GM19397 (cell line): ENCODE data around the gene CTDSPL.
"Not testable (repeated sequence)": the region's sequence is repeated elsewhere in the genome, so short reads cannot be mapped to it uniquely, and the experiment has no call there.

Source experiments
- ATAC-seq: cut with Tn5 transposase; IDR thresholded peaks from one replicate; pipeline ENCODE4 v1.9.1; 2021; ENCODE audit warnings: mild to moderate bottlenecking, moderate library complexity; ENCODE audit not compliant: unreplicated experiment

The CTDSPL gene

GRCh38 chr3:37985637-37986320 lies 124.1 kb downstream of the CTDSPL start:
- no peak for ATAC-seq

- no peak for ATAC-seq
These were observed 125.0 kb downstream of the CTDSPL start for GRCh38 chr3:37986479-37987314.

- ATAC-seq = no peak
These were observed 125.6 kb downstream of the CTDSPL start for GRCh38 chr3:37987315-37987697.

- ATAC-seq = no peak
These were observed 126.1 kb downstream of the CTDSPL start for GRCh38 chr3:37987751-37988179.

GRCh38 chr3:37988376-37988775 lies 126.7 kb downstream of the CTDSPL start:
- not testable (repeated sequence) for ATAC-seq

GRCh38 chr3:37988931-37989525 lies 127.3 kb downstream of the CTDSPL start:
- ATAC-seq = no peak

- ATAC-seq = no peak
These were observed 128.3 kb downstream of the CTDSPL start for GRCh38 chr3:37989821-37990480.

GRCh38 chr3:37990527-37990926 lies 128.8 kb downstream of the CTDSPL start, which contains the start of gene VILL:
Gene VILL (plus strand): TSS chr3:37990786. CDS start chr3:37993673, 2,887 bp downstream.
- ATAC-seq = no peak

- no peak for ATAC-seq
These were observed 129.4 kb downstream of the CTDSPL start for GRCh38 chr3:37991109-37991508.

GRCh38 chr3:37991823-37992222 lies 130.1 kb downstream of the CTDSPL start:
- ATAC-seq = no peak

GRCh38 chr3:37992271-37993066 lies 130.8 kb downstream of the CTDSPL start:
- ATAC-seq = no peak

- no peak for ATAC-seq
These were observed 131.4 kb downstream of the CTDSPL start for GRCh38 chr3:37993067-37993455.

- ATAC-seq = no peak
These were observed 131.8 kb downstream of the CTDSPL start for GRCh38 chr3:37993460-37993819.

- ATAC-seq = peak; percentile 63
These were observed 132.3 kb downstream of the CTDSPL start for GRCh38 chr3:37993820-37994638.

GRCh38 chr3:37994639-37994972 lies 132.9 kb downstream of the CTDSPL start:
- ATAC-seq = no peak

GRCh38 chr3:37995652-37996641 lies 134.3 kb downstream of the CTDSPL start:
- no peak for ATAC-seq

GRCh38 chr3:37996785-37997301 lies 135.2 kb downstream of the CTDSPL start:
- ATAC-seq = peak; percentile 43

- ATAC-seq = no peak
These were observed 135.7 kb downstream of the CTDSPL start for GRCh38 chr3:37997342-37997741.
